ENCODE measurements around the gene GPR68.
"Not testable (repeated sequence)": the region's sequence is repeated elsewhere in the genome, so short reads cannot be mapped to it uniquely, and the experiment has no call there.

GPR68 gene

GRCh38 chr14:91228112-91229004 is 16.1 kb downstream of the GPR68 start:
- DNase-seq = peak; percentile 42

GRCh38 chr14:91227183-91227628 is 17.3 kb downstream of the GPR68 start:
- DNase-seq = peak; percentile 42

GRCh38 chr14:91226360-91226759 is 18.1 kb downstream of the GPR68 start:
- DNase-seq = not testable (repeated sequence)

GRCh38 chr14:91225025-91225424 is 19.5 kb downstream of the GPR68 start:
- no peak for DNase-seq

GRCh38 chr14:91223028-91223783 is 21.3 kb downstream of the GPR68 start:
- DNase-seq = no peak

- DNase-seq = no peak
Measured at GRCh38 chr14:91221270-91221669, 23.2 kb downstream of the GPR68 start.

- no peak for DNase-seq
Measured at GRCh38 chr14:91220581-91221000, 23.9 kb downstream of the GPR68 start.

- DNase-seq = no peak
Measured at GRCh38 chr14:91219517-91220389, 24.8 kb downstream of the GPR68 start.

- DNase-seq = no peak
Measured at GRCh38 chr14:91218014-91218413, 26.5 kb downstream of the GPR68 start.

- DNase-seq = no peak
Measured at GRCh38 chr14:91216731-91217226, 27.7 kb downstream of the GPR68 start.

GRCh38 chr14:91215381-91215780 is 29.1 kb downstream of the GPR68 start:
- DNase-seq = no peak

GRCh38 chr14:91214306-91214705 is 30.2 kb downstream of the GPR68 start:
- DNase-seq = no peak

- DNase-seq = no peak
Measured at GRCh38 chr14:91211017-91211416, 33.5 kb downstream of the GPR68 start.

- peak; percentile 53 for DNase-seq
Measured at GRCh38 chr14:91207008-91207407, 37.5 kb downstream of the GPR68 start.

- no peak for DNase-seq
Measured at GRCh38 chr14:91205459-91205858, 39.0 kb downstream of the GPR68 start.

GRCh38 chr14:91204657-91205056 is 39.8 kb downstream of the GPR68 start:
- DNase-seq = no peak

- peak; percentile 96 for DNase-seq
Measured at GRCh38 chr14:91202234-91202974, 42.1 kb downstream of the GPR68 start.

GRCh38 chr14:91200802-91201201 is 43.7 kb downstream of the GPR68 start:
- not testable (repeated sequence) for DNase-seq

- DNase-seq = no peak
Measured at GRCh38 chr14:91197631-91198030, 46.9 kb downstream of the GPR68 start.

- DNase-seq = no peak
Measured at GRCh38 chr14:91195881-91196280, 48.6 kb downstream of the GPR68 start.

- no peak for DNase-seq
Measured at GRCh38 chr14:91193069-91193468, 51.4 kb downstream of the GPR68 start.

- no peak for DNase-seq
Measured at GRCh38 chr14:91190853-91191252, 53.7 kb downstream of the GPR68 start.
